ENCODE results near the gene ZNF584. TPM values are rescaled to one million over a fixed set of nuclear protein-coding genes. Genes with fewer than 3 reads are reported as not detected.

ZNF584 gene
- total RNA-seq = 12.0 to 16.4 TPM (median 15.3 TPM) in 3 replicates

- TF ChIP-seq, protein P1, sequence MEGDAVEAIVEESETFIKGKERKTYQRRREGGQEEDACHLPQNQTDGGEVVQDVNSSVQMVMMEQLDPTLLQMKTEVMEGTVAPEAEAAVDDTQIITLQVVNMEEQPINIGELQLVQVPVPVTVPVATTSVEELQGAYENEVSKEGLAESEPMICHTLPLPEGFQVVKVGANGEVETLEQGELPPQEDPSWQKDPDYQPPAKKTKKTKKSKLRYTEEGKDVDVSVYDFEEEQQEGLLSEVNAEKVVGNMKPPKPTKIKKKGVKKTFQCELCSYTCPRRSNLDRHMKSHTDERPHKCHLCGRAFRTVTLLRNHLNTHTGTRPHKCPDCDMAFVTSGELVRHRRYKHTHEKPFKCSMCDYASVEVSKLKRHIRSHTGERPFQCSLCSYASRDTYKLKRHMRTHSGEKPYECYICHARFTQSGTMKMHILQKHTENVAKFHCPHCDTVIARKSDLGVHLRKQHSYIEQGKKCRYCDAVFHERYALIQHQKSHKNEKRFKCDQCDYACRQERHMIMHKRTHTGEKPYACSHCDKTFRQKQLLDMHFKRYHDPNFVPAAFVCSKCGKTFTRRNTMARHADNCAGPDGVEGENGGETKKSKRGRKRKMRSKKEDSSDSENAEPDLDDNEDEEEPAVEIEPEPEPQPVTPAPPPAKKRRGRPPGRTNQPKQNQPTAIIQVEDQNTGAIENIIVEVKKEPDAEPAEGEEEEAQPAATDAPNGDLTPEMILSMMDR (IDR thresholded peaks at IDR 0.05; ENCODE audit: unreplicated experiment) = no peak
- peaks cover 6% of the 10 kb centered on the region for H3K36me3 Mint-ChIP-seq
- H3K4me1 Mint-ChIP-seq = peaks cover 23% of the 10 kb centered on the region
- peak; percentile 91 to 95 for DNase-seq (ENCODE audit: low spot score in 2 of 2, unreplicated experiment in 2 of 2)
- no peaks in the 10 kb centered on the region for H3K9me3 Mint-ChIP-seq
- H3K4me3 Mint-ChIP-seq = peak within 1 kb of the TSS; percentile 83
- H3K27ac Mint-ChIP-seq = peak within 1 kb of the TSS; percentile 94
- H3K27me3 Mint-ChIP-seq (ENCODE audit: low read depth) = no peaks in the 10 kb centered on the region
These were observed at the start of gene ZNF584 for GRCh38 chr19:58408152-58409009. ZNF584 (plus strand) TSS chr19:58408649; CDS start chr19:58409148, 499 bp downstream.

DNA sequence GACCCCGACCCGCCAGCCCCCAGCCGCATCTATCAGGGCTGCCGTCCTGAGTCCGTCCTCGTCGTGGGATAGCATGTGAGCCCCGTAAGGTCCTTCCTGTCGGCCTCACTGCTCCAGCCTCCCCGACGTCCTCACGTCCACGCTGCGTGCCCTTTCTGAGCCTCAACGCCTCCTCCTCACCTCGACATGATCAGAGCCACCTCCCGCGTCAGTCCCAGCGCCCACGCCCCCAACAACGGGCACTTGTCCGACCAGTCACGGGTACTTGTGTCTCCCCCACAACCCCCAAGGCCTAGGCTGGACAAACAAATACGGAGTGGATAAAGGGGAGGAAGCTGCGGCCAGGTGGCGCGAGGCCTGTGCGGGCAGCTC lies 46.6 kb upstream of the ZNF584 start:
- Mint-ChIP-seq H3K36me3 (no peaks in the 10 kb centered on the region), H3K27me3 (ENCODE audit: low read depth) (no peaks in the 10 kb centered on the region), H3K9me3 (no peaks in the 10 kb centered on the region), H3K27ac (peak overlapping the region; percentile 99), H3K4me1 (peaks cover 10% of the 10 kb centered on the region), H3K4me3 (peak overlapping the region; percentile 98)
- TF ChIP-seq, protein P1 (IDR thresholded peaks at IDR 0.05; ENCODE audit: unreplicated experiment) = no peak
- DNase-seq (ENCODE audit: low spot score in 2 of 2, unreplicated experiment in 2 of 2) = no peak

DNA sequence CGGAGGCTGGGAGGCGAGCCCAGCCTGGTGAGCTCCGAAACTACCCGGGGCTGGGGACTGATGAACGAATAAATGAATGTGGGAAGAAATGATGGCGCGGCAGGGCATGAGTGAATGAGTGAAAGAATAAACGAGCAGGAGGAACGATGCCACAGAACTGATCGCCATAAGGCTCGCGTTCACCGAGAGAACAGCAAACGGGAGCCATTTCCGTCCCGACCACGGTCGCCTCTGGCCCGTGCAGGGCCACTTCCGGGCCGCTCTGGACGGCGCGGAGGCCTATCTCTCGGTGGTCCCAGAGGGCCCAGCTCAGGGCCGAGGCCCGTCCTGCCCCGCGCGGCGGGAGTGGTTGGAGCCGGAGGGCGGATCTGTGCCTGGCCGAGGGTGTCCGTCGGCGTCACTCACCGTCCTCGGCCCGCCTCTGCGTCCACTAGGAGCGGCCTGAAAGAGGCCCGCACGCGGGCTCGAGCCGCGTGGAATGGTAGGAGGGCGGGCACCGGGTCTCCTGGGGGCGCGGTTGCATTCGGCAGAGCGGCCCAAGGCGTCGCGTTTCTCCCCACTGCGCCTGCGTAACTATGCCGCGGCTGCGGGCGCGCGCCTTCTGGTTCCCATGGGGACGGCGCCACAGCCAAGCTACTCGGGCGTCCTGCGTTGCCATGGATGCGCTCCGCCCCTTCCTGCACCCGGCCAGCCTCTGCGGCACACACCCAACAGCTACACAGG lies 46.0 kb upstream of the ZNF584 start, which contains the start of gene ZNF497:
TSS of gene ZNF497 (minus strand) at position 480 of the 723 bp plus-strand sequence. CDS start 5,116 bp downstream, outside the sequence.
- peaks cover 3% of the 10 kb centered on the region for H3K36me3 Mint-ChIP-seq
- peak within 1 kb of the TSS; percentile 98 for H3K4me3 Mint-ChIP-seq
- DNase-seq (ENCODE audit: low spot score in 2 of 2, unreplicated experiment in 2 of 2) = peak; percentile 95 to 98
- no peaks in the 10 kb centered on the region for H3K27me3 Mint-ChIP-seq (ENCODE audit: low read depth)
- TF ChIP-seq, protein P1 (IDR thresholded peaks at IDR 0.05; ENCODE audit: unreplicated experiment) = no peak
- H3K4me1 Mint-ChIP-seq = peaks cover 10% of the 10 kb centered on the region
- no peaks in the 10 kb centered on the region for H3K9me3 Mint-ChIP-seq
- H3K27ac Mint-ChIP-seq = peak within 1 kb of the TSS; percentile 99

- TF ChIP-seq, protein P1 (IDR thresholded peaks at IDR 0.05; ENCODE audit: unreplicated experiment) = no peak
- Mint-ChIP-seq H3K4me1 (peaks cover 10% of the 10 kb centered on the region), H3K27ac (no peak overlapping the region), H3K27me3 (ENCODE audit: low read depth) (no peaks in the 10 kb centered on the region), H3K36me3 (peaks cover 4% of the 10 kb centered on the region), H3K9me3 (no peaks in the 10 kb centered on the region), H3K4me3 (peak overlapping the region; percentile 31)
- DNase-seq (ENCODE audit: low spot score in 2 of 2, unreplicated experiment in 2 of 2) = no peak
These were observed 44.3 kb upstream of the ZNF584 start for GRCh38 chr19:58364146-58364545.

DNA sequence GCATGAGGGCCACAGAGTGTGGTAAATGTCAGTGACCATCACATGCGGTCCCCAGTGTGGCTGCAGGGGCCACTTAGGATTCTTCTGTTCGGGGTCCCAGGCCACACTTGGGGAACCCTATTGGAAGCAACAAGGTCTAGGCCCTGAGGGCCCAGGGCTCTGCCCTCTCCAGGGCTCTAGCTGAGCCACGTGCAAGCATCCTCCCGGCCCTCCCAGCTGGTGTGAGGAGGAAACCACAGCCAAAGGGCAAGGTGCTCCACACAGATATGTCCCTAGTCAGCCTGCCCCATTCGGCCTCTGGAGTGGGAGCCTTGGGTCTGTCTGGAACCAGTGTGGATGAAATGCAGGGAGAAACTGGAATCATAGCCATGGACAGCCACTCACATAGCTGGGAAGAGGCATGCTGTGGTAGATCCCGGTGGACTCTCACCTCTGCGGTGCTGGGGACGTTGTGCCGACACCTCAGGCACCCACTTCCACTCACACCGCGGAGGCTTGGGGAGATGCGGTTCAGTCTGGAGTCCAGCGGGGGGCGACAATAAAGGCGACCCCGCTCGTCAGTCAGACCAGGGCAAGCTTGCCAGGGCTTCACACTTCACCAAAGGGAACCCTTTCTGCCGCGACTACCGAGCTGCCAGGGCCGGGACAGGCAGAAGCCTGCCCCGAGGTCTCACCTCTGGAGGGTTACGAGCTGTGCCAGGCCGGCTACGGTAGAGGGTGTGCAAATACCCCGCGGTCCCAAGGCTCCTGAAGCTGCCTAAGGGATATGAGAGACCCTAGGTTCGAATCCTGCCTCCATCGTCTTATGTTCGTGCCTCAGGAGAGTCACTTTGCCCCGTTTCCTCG lies 41.6 kb upstream of the ZNF584 start:
- H3K27me3 Mint-ChIP-seq (ENCODE audit: low read depth) = no peaks in the 10 kb centered on the region
- TF ChIP-seq, protein P1 (IDR thresholded peaks at IDR 0.05; ENCODE audit: unreplicated experiment) = no peak
- no peak overlapping the region for H3K27ac Mint-ChIP-seq
- H3K36me3 Mint-ChIP-seq = peaks cover 11% of the 10 kb centered on the region
- peaks cover 5% of the 10 kb centered on the region for H3K4me1 Mint-ChIP-seq
- H3K4me3 Mint-ChIP-seq = no peak overlapping the region
- no peak for DNase-seq (ENCODE audit: low spot score in 2 of 2, unreplicated experiment in 2 of 2)
- no peaks in the 10 kb centered on the region for H3K9me3 Mint-ChIP-seq

All from mesothelial cell of epicardium (in vitro differentiated cells).